GM18951 (cell line): ENCODE measurements around the gene ANKRD22.

Experiments used
- POLR2A ChIP-seq: IDR thresholded peaks from 4 replicates; pipeline ENCODE4 v1.6.1; 2011; ENCODE audit warnings: mild to moderate bottlenecking; ENCODE audit not compliant: insufficient read length, insufficient read depth; ENCODE audit errors: extremely low read depth
- in situ Hi-C: fragments of 300-500 bp; cut with MboI; formaldehyde crosslinking; loops from one replicate; pipeline ENCODE4 v1.12.0; 2022; ENCODE audit warnings: low sequenced_read_pairs, mixed read lengths, inconsistent platforms; ENCODE audit not compliant: unreplicated experiment

Gene ANKRD22

GRCh38 chr10:88865281-88865876 lies 13.7 kb upstream of the ANKRD22 start:
- no peak for TF ChIP-seq POLR2A
- in situ Hi-C loops, result no loop called here

GRCh38 chr10:88861036-88861435 lies 9.4 kb upstream of the ANKRD22 start:
- no peak for TF ChIP-seq POLR2A
- in situ Hi-C loops, result no loop called here

GRCh38 chr10:88858491-88858890 lies 6.8 kb upstream of the ANKRD22 start:
- no peak for TF ChIP-seq POLR2A
- in situ Hi-C loops, result no loop called here

- in situ Hi-C loops, result no loop called here
- no peak for TF ChIP-seq POLR2A
Measured at GRCh38 chr10:88857831-88858230, 6.2 kb upstream of the ANKRD22 start.

GRCh38 chr10:88854684-88855083 lies 3.0 kb upstream of the ANKRD22 start:
- TF ChIP-seq POLR2A, result no peak
- in situ Hi-C loops, result no loop called here

GRCh38 chr10:88853155-88853881 lies 1.7 kb upstream of the ANKRD22 start:
- in situ Hi-C loops, result no loop called here
- no peak for TF ChIP-seq POLR2A

- in situ Hi-C loops, result no loop called here
- no peak for TF ChIP-seq POLR2A
Measured at GRCh38 chr10:88852327-88852726, 683 bp upstream of the ANKRD22 start.

GRCh38 chr10:88850712-88851111 lies 932 bp downstream of the ANKRD22 start:
- no peak for TF ChIP-seq POLR2A
- in situ Hi-C loops, result no loop called here

GRCh38 chr10:88849234-88849633 lies 2.4 kb downstream of the ANKRD22 start:
- in situ Hi-C loops, result no loop called here
- TF ChIP-seq POLR2A, result no peak

GRCh38 chr10:88848499-88848898 lies 3.1 kb downstream of the ANKRD22 start:
- TF ChIP-seq POLR2A, result no peak
- in situ Hi-C loops, result no loop called here

- TF ChIP-seq POLR2A, result no peak
- in situ Hi-C loops, result no loop called here
Measured at GRCh38 chr10:88843171-88843570, 8.5 kb downstream of the ANKRD22 start.

GRCh38 chr10:88841316-88842111 lies 10.1 kb downstream of the ANKRD22 start:
- in situ Hi-C loops, result no loop called here
- no peak for TF ChIP-seq POLR2A

GRCh38 chr10:88840881-88841280 lies 10.8 kb downstream of the ANKRD22 start:
- no peak for TF ChIP-seq POLR2A
- in situ Hi-C loops, result no loop called here

- in situ Hi-C loops, result no loop called here
Measured at GRCh38 chr10:88840104-88840503, 11.5 kb downstream of the ANKRD22 start.

More at GRCh38 chr10:88840104-88840503, 11.5 kb downstream of the ANKRD22 start:
- TF ChIP-seq POLR2A, result no peak
